NCI-H526 (cell line): ENCODE results near the gene TTC27.
A peak's percentile ranks its signal among the peaks of the same experiment; 100 is the strongest.

ENCODE experiments used
- DNase-seq, 2 experiments: peaks; one replicate each; lab custom pipeline; 2025; lab: John Stamatoyannopoulos, UW

TTC27 gene

DNA sequence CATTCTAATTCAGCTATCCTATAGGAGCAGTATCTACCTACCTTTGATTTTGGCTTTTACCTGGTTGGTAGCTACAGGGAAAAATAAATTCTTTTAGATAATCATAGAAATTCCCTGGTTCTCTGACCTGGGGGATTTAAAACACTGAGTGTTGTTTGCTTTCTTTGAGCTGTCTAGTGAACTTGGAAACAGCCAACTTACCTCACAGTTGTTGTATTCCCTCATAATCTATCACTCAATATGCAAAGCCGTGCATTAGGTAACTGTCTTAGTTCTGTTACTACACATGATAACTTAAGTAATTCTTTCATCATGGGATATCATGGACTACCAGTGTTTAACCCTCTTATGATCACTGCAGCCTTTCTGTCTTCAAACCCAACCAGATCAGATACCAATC, 127.8 kb downstream of the TTC27 start:
- DNase-seq, result no peak

DNA sequence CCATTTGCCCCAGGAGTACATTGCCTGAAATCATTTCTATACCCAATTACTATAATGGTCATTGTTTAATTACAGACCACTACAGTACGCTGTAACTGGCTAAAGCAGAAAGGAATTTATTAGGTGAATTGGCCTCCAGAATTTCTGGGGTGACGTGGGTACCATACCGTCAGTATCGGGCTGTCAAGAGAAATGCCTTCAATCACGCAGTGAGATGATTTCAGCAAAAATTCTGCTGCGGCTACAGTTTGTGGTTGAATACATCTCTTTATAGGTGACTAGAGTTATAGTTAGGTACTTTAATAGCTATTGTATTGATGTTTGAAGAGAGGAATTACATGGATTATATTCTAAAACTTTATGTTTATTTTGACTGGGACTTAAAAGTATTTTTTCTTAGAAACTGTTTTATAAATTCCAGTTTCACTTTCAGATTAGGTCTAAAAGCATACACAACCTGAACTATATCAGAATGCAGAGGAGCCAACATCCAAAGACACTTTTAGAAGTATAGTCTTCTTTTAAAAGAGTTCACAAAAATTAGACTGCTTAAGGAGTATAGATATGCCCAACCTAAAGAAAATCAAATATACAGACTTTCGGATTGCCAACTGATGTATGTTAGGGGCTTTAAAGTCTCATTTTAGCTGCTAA, 128.4 kb downstream of the TTC27 start:
- no peak for DNase-seq

DNA sequence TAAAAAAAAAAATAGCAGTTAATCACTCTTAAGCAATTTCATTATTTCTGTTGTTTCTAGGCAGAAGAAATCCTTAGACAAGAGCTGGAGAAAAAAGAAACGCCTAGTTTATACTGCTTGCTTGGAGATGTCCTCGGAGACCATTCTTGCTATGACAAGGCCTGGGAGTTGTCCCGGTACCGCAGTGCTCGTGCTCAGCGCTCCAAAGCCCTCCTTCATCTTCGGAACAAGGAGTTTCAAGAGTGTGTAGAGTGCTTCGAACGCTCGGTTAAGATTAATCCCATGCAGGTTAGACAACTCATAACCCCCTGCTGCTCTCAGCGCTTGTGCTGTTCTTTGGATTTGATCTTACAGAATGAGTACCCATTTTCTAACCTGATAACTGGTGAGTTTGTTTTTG, 130.4 kb downstream of the TTC27 start:
- no peak for DNase-seq

DNA sequence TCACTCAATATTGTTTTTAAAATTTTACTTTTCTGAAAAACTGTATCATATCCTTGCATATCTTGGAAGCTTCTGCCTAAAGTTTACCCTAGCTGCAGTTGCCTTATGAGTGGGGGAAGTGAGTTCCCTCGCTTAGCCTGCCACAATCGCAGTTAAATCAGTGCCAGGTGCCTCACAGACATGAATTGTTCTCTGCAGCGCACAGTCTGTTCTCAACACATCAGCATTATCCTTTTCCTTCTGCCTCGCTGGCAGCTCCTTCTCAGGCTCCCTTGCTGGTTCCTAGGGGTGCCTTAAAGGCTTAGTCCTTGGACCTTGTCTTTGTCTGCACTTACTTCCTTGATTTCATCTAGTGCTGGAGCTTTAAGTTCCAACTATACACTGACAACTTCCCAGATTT, 132.8 kb downstream of the TTC27 start:
- no peak for DNase-seq

DNA sequence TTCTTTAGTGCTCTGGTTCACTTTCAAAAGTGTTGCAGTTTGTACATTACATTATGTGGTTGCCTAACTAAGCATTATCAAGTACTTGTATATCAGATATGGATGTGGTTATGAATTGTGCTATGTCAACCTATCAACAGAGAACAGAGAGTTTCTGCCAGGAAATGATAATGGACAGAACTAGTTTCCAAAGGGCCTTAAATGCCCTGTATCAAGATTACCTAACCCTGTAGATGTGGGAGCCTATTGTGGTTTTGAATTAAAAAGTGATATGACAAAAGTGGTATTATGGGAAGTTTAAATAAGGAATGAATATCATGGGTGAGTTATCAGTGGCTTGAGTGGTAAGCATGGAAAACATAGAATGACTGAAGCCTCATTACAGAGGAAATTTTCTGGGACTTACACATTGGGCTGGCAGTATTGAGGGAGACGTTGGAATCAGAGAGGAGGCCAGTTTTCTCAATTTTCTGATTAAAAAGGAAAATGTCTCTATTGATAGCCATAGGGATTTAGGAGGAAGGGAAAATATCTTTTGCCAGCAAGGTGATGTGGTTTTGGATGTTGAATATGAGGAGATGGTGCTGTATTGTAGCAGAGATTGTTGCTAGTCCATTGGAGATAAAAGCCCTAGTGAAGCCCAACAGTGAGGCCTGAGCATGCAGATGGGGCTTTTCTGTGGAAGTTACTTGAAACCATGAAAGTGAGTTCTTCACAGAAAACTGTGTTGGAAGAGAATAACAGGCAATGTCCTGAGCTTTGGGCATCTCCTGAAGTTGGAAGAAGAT, 140.7 kb downstream of the TTC27 start:
- no peak for DNase-seq

DNA sequence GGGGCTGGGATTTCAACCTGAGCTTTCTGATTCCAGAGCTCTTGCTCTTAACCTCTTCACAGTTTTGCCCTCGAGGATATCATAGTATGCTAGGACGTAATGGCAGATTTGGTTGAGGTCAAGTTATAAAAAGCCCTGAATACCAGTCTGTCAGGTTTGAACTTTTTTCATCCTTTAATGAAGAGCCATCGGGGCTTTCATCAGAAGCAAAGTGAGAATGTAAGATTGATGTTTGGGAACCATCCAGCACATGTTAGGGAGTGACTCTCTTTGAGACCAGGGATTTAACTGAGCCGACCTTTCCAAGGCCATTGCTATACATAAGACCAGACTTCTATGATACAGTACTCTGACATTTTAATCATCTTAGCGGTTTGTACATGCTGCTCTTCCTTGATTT, 142.5 kb downstream of the TTC27 start:
- DNase-seq, result no peak

DNA sequence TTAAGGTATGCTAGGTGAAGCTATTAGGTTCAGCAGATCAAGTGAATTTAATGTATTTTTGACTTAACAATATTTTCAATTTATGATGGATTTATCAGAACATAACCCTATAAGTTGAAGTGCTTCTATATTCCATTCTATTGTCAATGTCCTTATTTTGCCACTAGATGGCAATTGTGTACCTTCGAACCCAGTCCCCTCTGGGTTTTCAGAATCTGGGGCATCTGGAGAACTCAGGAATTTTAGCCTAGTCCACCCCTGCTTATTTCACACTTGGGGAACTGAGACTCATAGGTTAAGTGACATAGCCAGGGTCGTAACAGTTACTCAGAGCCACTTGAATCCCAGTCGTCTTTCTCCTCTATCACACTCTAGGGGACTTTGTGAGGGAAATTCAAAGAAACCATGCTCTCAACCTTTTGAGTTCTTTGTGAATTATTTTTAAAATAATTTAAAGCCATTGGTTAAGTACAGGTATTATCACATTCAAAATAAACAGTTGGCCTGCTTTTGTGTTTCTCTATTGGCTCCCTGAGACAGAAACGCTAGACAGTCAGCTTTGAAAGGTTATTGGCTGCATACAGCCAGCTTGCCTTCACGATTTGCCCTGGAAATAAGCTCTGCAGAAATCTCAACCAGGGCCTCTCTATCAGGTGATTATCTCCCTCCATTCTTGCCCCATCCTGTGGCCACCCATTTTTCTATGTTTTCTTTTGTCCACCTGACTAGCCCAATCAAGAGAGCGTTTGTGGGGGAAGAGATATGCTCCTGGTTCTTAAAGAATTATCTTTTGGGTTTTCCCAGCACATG, 145.0 kb downstream of the TTC27 start:
- peak in 1 of 2 experiments; percentile 55 for DNase-seq

DNA sequence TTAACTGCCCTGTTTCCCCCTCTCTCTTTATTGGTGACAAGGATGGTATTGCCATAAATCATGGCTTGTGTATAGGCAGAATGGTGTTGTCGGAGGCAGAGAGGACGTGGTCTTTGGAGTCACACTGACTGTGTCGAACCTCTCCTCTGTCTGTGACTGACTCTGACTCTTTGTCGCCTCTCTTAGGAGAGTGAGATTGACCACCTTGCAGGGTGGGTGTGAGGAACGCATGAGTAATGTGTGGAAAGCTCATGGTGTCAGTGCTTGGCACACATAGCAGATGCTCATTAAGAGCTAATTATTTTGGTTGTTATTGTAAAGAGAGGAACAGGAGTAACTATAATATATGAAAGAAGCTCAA, 145.6 kb downstream of the TTC27 start:
- DNase-seq, result no peak

DNA sequence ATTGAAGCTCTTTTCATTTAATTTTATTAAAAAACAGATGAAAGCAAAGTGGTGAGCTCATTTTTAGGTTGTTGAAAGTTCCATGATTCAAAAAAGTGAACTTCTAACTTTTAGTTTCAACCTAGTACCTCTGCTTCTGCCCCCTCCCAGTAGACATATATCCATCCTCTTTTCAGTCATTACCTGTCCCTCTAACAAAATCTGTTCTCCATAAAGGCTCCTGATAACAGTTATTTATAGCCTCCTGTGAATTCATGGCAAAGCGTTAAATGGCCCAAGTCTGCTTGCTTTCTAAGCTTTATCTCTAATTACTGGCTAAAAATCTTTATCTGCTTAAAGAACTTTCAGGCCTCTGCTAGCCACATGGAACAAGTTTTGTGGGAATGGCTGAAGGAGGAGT, 148.1 kb downstream of the TTC27 start:
- no peak for DNase-seq

- DNase-seq, result no peak
Measured at GRCh38 chr2:32777714-32778113, 149.9 kb downstream of the TTC27 start.

DNA sequence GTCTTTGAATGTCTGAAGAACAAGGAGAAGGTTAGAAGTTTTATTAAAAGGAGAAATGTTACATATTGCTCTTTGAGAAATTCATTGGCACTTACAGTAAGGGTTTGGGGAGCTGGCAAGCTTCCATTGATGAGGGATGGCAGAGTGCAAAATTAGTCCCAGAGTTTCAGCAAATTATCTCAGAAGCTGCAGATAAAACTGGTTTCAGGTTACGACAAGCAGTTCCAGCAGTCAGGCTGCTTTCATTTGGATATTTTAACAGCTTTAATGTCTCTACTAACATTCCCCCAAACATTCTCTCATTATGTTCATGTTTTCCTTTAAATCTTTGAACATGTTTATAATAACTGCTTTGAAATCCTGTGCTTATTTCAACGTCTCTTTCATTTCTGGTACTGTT, 153.1 kb downstream of the TTC27 start:
- no peak for DNase-seq

- no peak for DNase-seq
Measured at GRCh38 chr2:32783469-32783868, 155.6 kb downstream of the TTC27 start.

DNA sequence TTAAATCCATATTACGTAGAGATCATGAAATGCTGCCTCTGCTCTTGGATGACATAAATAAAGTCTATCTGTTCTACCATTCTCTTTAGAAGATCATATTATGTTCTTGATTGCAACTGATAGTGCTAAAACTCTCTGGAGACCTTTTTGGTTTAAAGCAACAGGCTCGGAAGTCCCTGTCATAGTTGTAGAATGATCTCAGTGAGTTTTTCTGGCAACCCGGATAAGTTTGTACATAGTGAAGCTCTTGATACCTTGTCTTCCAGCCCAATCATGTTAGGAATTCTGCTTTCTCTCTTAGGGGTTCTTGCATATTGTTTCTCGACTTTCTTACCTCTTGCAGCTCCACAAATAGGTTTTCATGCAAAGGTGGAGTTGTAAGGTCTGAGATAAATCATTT, 156.1 kb downstream of the TTC27 start:
- no peak for DNase-seq

- DNase-seq, result no peak
Measured at GRCh38 chr2:32787207-32787606, 159.4 kb downstream of the TTC27 start.

DNA sequence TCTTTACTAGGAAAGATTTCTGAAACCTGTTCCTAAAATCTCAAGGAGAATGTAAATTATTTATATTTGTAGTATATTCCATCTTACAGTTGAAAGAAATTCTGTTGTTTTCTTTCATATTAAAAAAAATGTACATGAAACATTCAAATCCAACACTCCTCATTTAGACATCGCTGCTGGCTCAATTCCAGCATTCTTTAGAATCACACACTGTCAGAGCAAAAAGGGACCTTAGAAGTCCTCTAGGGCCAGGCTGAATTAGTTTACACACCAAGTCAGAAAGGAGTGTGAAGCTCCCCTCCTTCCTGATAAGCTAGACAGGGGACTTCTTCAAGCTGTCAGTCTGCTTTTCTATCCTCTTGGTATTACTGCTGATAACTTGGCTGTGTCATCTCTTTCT, 160.3 kb downstream of the TTC27 start:
- DNase-seq, result no peak

- no peak for DNase-seq
Measured at GRCh38 chr2:32792416-32792815, 164.6 kb downstream of the TTC27 start.

DNA sequence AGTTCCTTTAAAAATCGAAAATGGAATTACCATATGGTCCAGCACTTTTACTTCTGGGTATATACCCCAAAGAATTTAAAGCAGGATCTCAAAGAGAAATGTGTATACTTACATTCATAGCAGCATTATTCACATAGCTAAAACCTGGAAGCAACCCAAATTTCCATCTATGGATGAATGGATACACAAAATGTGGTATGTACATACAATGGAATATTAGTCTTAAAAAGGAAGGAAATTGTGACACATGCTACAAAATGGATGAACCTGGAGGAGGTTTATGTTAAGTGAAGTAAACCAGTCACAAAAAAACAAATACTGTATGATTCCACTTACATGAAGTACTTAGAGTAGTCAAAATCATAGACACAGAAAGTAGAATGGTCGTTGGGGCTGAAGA, 171.0 kb downstream of the TTC27 start:
- no peak for DNase-seq

GRCh38 chr2:32801741-32802140, 173.9 kb downstream of the TTC27 start:
- no peak for DNase-seq

GRCh38 chr2:32802877-32803276, 175.0 kb downstream of the TTC27 start:
- DNase-seq, result no peak

DNA sequence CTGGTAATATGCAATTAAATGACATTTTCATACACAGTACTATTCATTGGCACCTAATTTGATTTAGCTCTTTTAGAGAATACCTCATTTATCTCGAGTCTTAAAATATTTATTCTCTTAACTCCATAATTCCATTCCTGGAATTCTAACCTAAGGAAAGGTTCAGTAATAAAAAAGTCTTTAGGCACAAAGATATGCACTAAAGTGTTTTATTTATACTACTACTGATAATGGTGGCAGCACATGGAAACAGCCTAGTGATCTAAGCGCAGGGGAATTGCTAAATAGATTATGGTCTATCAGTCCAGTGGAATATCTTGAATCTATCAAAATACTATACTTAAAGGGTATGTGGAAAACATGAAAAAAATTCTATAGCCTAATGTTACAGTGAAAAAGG, 176.4 kb downstream of the TTC27 start:
- DNase-seq, result no peak

- DNase-seq, result no peak
Measured at GRCh38 chr2:32805104-32806095, 177.6 kb downstream of the TTC27 start.

- peak in 1 of 2 experiments; percentile 5 for DNase-seq
Measured at GRCh38 chr2:32806857-32807256, 179.0 kb downstream of the TTC27 start.
